OCI-LY3 (cell line): Measurements from ENCODE around the gene PML.

ENCODE experiments used
- EZH2phosphoT487 ChIP-seq: fragments of 200-600 bp; shearing (Covaris generic); IDR thresholded peaks from 2 replicates; pipeline ENCODE4 v1.6.1; 2018; ENCODE audit warnings: antibody characterized with exemption, mixed run types, low read depth
- TF ChIP-seq, protein P1 (sequence below): fragments of 200-600, 300-600 bp; sonication (generic); IDR thresholded peaks from 2 replicates; pipeline ENCODE4 v1.5.1; 2014; ENCODE audit warnings: antibody characterized with exemption, low read length, low read depth

GRCh38 chr15:74046275-74046674, 51.8 kb downstream of the PML start:
- TF ChIP-seq, protein P1, sequence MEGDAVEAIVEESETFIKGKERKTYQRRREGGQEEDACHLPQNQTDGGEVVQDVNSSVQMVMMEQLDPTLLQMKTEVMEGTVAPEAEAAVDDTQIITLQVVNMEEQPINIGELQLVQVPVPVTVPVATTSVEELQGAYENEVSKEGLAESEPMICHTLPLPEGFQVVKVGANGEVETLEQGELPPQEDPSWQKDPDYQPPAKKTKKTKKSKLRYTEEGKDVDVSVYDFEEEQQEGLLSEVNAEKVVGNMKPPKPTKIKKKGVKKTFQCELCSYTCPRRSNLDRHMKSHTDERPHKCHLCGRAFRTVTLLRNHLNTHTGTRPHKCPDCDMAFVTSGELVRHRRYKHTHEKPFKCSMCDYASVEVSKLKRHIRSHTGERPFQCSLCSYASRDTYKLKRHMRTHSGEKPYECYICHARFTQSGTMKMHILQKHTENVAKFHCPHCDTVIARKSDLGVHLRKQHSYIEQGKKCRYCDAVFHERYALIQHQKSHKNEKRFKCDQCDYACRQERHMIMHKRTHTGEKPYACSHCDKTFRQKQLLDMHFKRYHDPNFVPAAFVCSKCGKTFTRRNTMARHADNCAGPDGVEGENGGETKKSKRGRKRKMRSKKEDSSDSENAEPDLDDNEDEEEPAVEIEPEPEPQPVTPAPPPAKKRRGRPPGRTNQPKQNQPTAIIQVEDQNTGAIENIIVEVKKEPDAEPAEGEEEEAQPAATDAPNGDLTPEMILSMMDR: no peak
- no peak for TF ChIP-seq EZH2phosphoT487
